Limb (tissue), 2 donors: Measurements from ENCODE around the gene CAGE1.

Source experiments
- DNase-seq, 2 donors: peaks; one replicate each; pipeline ENCODE4 v3.0.0-alpha.2; 2016; ENCODE audit errors: extremely low spot score in 2 of 2

The CAGE1 gene

DNA sequence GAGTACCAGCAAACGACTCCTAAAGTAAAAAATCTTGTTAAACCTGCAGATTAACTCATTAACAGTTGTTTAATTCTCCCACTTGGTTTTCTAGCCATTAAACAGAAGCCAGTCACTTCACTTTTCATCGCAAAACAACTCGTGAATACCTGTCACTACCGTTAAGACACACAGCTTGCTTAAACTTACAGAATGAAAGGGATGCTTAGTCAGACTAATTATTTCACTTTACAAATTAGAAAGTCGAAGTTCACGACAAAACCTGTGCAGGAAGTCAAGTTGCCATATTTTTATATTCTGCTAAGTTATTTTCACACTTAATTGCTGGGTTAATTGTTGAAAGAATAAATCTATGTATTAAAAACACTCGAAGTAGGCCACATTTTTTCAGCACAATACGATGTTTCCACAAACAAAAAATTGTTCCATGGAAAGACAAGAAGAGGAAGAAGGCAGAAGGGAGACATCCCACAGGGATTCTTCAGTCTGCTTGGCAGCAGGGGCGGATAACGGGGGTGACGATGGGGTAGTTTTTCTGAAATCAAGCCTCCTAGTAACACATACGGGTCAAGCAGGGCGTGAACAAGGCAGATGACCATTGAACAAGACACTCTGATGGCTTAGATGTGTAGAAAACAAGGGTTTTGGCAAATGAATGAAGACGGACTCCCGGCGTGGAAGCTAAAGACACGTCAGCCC is 77.5 kb downstream of the CAGE1 start:
- DNase-seq = no peak

DNA sequence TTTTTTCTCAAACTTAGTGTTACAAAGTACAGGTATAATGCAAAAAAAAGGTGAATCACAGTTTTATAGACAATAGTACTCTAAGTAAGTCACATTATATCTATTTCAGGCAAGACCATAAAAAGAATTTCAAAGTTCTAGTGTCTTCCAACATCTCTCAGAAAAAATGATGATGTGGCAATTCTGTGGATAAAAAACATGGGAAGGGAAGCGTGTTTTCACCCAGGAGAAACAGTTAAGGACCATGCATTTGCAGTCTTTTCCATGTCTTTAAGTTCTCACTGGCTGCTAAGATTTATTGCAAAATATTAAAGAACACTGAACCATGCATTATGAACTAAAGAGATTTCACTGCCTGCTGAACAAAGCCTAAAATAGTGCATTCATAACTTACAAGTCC is 78.4 kb downstream of the CAGE1 start:
- DNase-seq = no peak

DNA sequence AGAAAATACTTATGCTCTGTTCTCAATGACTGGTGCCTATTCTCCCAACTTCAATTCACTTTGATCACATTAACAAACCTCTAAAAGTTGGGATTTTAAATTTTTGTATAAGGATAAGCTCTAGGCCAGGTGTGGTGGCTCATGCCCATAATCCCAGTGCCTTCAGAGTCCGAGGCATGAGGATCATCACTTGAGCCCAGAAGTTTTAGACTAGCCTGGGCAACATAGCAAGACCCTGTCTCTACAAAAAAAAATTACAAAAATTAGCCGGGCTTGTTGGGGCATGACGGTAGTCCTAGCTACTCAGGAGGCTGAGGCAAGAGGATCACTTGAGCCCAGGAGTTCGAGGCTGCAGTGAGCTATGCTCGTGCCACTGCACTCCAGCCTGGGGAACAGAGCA is 80.5 kb downstream of the CAGE1 start:
- no peak for DNase-seq

DNA sequence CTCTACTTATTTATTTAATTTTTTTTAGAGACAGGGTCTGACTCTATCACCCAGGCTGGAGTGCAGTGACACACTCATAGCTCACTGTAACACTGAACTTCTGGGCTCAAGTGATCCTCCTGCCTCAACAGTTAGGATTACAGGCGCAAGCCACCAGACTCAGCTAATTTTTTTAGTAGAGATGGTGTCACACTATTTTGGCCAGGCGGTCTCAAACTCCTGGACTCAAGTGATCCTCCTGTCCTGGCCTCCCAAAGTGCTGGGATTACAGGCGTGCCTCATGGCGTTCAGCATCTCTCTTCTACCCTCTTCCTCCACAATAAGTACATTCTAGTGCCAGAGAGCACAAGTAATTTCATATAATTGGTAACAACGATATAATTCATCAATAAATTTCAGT is 82.0 kb downstream of the CAGE1 start:
- no peak for DNase-seq

DNA sequence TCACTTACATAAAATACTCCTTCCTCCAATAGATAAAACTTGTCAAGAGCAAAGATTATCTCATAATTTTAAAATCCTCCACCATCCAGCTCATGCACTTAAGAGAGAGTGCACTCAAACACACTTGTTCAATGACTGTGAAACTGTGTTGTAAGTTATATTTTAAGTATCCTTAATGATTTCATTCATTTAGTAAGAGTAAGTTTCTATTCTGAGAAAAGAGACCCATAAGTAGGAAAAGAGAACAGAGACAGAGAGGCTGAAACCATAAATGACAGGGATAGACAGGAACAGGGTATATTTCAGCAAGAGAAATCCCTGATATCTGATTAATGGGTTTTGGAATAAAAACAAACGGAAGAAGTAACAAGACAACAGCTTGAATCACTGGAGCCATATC is 84.7 kb downstream of the CAGE1 start:
- DNase-seq = no peak

DNA sequence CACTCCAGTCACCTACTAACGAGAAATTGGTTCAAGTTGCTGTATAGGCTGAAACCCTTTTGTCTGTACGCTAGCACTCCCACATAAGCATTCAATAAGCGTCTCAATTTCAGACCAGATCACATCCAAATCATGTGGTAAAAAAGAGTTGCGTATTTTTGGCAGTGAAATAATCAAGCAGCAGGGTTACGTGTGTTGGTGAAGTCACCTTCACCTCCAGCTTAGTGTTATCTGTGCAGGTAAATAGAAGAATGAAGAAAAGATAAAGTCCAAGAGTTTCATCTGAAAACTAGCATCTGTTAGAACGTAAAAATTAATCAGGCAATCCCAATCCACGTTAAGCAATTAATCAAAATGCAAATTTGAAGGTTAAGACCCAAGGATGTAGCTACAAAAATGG is 87.8 kb downstream of the CAGE1 start:
- DNase-seq = no peak

DNA sequence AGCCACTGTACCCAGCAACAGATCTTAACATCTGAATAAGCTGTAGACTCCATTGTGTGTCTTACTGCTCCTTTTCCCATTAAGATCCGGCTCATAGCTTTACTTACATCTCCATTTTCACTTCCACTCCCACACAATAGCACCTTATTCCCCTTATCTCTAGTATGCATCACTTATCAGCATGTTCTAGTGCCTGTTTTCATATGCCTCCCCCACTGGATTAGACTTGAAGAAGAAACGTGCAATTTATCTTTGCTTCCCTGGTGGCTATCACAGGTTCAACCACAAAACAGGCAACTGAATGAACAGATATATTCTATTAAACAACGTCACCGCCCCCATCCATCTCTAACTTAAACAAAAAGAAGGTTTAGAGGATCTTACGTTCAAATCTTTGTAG is 88.6 kb downstream of the CAGE1 start:
- no peak for DNase-seq

DNA sequence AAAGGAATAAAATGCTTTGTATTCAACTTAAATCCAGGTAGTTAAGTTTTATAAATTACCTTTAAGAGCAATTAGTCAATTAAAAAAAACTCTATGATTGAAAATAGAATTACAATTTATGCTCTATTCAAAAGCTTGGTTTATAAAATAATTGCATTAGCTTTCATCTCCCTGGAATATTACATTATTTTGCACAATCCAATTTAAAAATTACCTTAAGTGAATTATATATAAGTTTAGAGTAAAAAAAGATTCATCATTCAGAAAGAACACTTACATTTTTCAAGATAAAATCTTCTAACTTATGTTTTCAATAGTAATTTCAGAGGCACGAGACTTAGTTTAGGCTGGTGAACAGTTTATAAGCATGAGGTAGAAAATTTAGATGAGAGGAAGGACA is 91.4 kb downstream of the CAGE1 start:
- no peak for DNase-seq

DNA sequence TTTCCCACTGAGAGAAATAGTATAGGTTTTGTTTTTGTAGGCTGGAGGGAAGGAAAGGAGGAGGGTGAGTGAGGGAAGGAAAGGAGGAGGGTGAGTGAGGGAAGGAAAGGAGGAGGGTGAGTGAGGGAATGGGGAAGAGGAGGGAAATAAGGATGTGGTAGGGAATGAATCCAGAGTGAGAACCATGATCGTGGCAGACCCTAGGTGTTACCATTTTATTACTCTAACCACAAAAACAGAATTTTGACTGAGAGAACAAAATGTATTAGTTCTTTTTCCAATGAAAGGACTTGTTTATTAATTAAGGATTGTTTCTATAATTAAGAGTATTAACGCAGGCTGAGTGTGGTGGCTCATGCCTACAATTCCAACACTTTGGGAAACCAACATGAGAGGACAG is 92.9 kb downstream of the CAGE1 start:
- no peak for DNase-seq

DNA sequence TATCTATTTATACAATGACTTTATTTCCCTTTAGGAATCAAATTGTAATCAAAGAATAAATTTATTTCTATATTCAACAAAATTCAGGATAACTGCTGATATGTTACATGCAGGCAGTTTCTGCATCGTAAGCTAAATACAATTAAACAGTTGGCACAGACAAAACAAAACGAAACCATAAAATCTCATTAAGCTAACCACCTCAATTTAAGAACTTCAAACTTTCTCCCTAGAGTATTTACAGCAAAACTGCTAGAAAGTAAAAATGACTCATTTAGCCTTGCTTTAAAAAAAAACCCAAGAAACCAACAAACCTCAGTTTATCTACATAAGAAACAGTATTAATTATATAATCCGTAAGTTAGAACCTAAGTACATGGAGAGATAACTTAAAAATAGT is 93.6 kb downstream of the CAGE1 start:
- no peak for DNase-seq

DNA sequence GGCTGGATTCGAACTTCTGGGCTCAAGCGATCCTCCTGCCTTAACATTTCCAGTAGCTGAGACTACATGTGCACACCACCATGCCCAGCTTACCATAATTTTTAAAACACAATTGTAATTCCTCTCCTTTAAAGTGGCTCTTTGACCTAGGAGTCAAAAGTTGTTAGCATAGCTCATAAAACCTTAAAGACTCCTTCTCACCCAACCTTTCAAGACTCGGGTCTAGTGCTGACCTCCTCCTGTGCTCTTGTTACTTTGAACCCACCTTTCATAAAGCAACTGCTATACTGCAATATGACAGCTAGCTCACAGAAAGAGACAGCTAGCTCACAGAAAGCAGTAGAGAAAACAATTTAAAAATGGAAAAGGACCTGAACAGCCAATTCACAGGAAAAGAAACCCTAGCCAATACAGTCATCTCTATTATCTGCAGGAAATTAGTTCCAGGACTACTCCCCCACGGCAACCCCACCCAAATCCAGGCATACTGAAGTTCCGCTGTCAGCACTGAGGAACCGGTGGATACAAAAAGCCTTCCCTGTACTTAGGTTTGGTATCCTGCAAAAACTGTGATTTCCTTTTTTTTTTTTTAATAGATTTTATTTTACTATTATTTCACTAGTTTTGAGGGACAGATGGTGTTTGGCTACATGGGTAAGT is 96.8 kb downstream of the CAGE1 start:
- no peak for DNase-seq

DNA sequence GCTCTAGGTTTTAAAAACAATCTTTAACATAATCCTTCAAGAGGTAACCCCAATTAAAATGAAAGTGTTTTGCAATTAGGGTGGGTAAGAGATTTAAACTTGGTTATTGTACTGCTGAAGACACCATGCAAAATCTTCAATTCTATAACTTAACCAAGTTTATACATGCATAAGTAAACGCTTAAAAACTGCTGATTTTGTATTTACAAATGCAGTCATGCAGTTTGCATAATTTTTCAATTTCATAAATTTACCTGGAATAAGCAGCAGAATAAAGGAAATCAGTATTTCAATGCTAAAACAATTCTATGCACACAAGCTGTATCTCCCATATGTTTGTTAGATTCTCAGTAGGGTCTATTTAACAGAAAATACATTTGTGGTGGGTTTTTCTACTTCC is 99.5 kb downstream of the CAGE1 start:
- no peak for DNase-seq

DNA sequence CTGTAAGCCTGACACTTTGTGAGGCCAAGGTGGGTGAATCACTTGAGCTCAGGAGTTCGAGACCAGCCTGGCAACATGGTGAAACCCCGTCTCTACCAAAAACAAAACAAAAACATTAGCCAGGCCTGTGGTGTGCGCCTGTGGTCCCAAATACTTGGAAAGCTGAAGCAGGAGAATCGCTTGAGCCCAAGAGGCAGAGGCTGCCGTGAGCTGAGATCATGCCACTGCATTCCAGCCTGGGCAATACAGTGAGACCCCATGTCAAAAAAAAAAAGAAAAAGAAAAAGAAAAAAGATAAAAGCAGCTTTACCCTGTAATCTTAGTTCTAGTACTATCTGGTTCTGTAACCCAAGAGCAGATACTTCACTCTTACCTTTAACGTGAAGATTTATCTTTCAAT is 104.1 kb downstream of the CAGE1 start:
- no peak for DNase-seq

DNA sequence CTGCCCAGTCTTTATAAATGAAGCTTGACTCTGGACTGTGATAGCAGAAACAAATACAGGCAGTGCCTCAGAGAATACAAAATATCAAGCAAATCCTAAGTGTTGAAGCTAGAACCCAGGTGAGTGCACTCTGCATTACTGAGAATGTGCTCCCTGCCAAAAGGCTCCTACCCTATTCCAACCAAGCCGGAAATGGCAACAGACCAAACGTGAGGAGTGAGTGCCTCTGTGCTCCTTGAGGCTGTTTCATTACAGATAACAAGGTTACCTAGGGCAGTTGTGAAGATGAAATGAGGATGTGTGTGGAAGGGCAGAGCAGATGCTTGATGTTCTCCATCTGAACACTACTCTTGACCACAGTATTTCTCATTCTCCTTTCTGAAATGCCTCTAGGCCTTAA is 105.9 kb downstream of the CAGE1 start:
- DNase-seq = no peak

DNA sequence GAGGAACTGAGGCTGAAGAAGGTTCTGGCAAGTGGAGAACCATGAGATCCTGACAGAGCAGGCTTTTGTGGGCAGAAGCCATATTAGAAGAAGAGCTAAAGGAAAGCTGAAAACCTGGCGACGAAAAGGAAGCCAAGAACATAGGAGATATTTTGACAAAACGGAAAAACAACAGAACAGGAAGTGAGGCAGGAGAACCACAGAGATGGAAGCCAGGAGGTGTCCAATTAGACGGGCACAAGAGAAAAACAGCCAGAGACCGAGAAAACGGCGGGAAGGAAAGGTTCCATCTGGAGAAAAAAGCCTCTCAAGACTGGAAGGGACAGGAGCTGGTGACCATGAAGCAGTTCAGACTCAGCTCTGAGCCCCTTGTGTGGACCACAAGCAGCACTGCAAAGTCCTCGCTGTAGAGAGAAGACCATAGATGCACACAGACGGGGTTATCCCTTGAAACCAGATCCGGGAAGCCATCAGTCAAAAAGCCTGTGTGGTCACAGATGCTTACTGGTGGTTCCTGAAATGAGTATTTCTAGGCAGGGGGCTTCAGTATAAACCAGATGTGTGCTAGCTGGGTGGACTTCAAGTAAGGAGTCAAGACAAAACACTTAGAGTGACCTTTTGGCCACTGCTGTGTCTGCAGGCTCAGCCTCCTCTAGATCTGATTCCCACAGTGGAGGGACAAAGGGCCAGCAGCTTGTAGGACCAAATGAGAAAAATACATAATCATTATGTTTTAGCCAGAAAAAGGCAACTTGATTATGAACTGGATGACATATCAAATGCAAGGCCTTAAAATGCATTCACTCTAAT is 107.2 kb downstream of the CAGE1 start:
- no peak for DNase-seq
